GM04504 (cell line): ENCODE results near the gene KRT35.
"Not testable (repeated sequence)": the region's sequence is repeated elsewhere in the genome, so short reads cannot be mapped to it uniquely, and the experiment has no call there.

Experiments used
- DNase-seq: peaks from one replicate; pipeline ENCODE4 v3.0.0-alpha.2; 2012; ENCODE audit warnings: low read depth

KRT35 gene

GRCh38 chr17:41453066-41453465, 27.9 kb downstream of the KRT35 start:
- DNase-seq = no peak

- no peak for DNase-seq
Observed at GRCh38 chr17:41452281-41452680, 28.7 kb downstream of the KRT35 start.

GRCh38 chr17:41451154-41451728, 29.7 kb downstream of the KRT35 start:
- no peak for DNase-seq

- no peak for DNase-seq
Observed at GRCh38 chr17:41449008-41449407, 31.9 kb downstream of the KRT35 start.

GRCh38 chr17:41448506-41448905, 32.4 kb downstream of the KRT35 start:
- DNase-seq = no peak

GRCh38 chr17:41446806-41447205, 34.1 kb downstream of the KRT35 start:
- no peak for DNase-seq

- no peak for DNase-seq
Observed at GRCh38 chr17:41444640-41445039, 36.3 kb downstream of the KRT35 start.

- DNase-seq = no peak
Observed at GRCh38 chr17:41444186-41444585, 36.8 kb downstream of the KRT35 start.

- peak; percentile 71 for DNase-seq
Observed at GRCh38 chr17:41442739-41443138, 38.2 kb downstream of the KRT35 start.

GRCh38 chr17:41440531-41441033, 40.4 kb downstream of the KRT35 start, which contains the start of gene KRT38:
TSS of gene KRT38 (minus strand) at chr17:41440983. CDS start at chr17:41440921, 62 bp downstream.
- DNase-seq = no peak

GRCh38 chr17:41439375-41439774, 41.6 kb downstream of the KRT35 start:
- DNase-seq = no peak

GRCh38 chr17:41437769-41438168, 43.2 kb downstream of the KRT35 start:
- DNase-seq = no peak

- no peak for DNase-seq
Observed at GRCh38 chr17:41437254-41437653, 43.7 kb downstream of the KRT35 start.

- DNase-seq = no peak
Observed at GRCh38 chr17:41434415-41434814, 46.5 kb downstream of the KRT35 start.

- DNase-seq = no peak
Observed at GRCh38 chr17:41434005-41434404, 46.9 kb downstream of the KRT35 start.

- no peak for DNase-seq
Observed at GRCh38 chr17:41433586-41433985, 47.4 kb downstream of the KRT35 start.

GRCh38 chr17:41430376-41430775, 50.6 kb downstream of the KRT35 start:
- DNase-seq = not testable (repeated sequence)

- DNase-seq = no peak
Observed at GRCh38 chr17:41429667-41430066, 51.3 kb downstream of the KRT35 start.

GRCh38 chr17:41428591-41429291, 52.2 kb downstream of the KRT35 start:
- DNase-seq = no peak
